K562 (cell line): ENCODE data around the gene GH2. TPM values are rescaled to one million over a fixed set of nuclear protein-coding genes. Genes with fewer than 3 reads are reported as not detected.

Experiments used
- ATAC-seq: fragments of 200-7000 bp; cut with Tn5 transposase; 3 replicates; pipeline ENCODE4 v1.9.1; 2020; ENCODE audit warnings: moderate library complexity
- BruUV-seq: library from RNA; stranded (reverse); fragments of 400-500 nt; replicated peaks from 2 replicates; lab custom pipeline; 2021; lab: Mats Ljungman, UMichigan
- CTCF ChIA-PET: fragments of 300-600 bp; formaldehyde crosslinking; extraction: SDS; loops from one replicate; lab custom pipeline; 2021; ENCODE audit warnings: low intra/inter-chr PET ratio; lab: Yijun Ruan, JAX
- POLR2A ChIA-PET: fragments of 300-600, 350-650 bp; sonication (Branson Sonifier 250); formaldehyde crosslinking; extraction: SDS; loops from one replicate; lab custom pipeline; 2021; ENCODE audit warnings: antibody characterized with exemption, inconsistent platforms; lab: Yijun Ruan, JAX
- DNase-seq, 4 experiments: peaks; one replicate each; pipeline versions ENCODE4 v3.0.0 to v3.0.0-alpha.2; 2011 to 2018; ENCODE audit warnings: low spot score in 3 of 4, mixed read lengths in 3 of 4; ENCODE audit errors: extremely low read depth in 1 of 4
- FAIRE-seq: peaks from 2 replicates; lab custom pipeline; 2011; peaks lifted over from hg19 to GRCh38; lab: Jason Lieb, UNC
- H2AFZ ChIP-seq: 2 replicates; pipeline ENCODE4 v1.6.0; 2011; ENCODE audit warnings: low read depth, low read length, control low read depth, inconsistent platforms
- H3K27ac ChIP-seq: fragments of 200-600 bp; 3 replicates; pipeline ENCODE4 v1.8.0; 2011; ENCODE audit warnings: low read depth, mild to moderate bottlenecking, control low read depth, inconsistent platforms, low read length, moderate library complexity, mixed read lengths; ENCODE audit errors: extremely low read depth
- H3K27me3 ChIP-seq, 2 experiments: fragments of 300-600 bp in 1 of 2; 2 replicates in 1 of 2; 3 replicates in 1 of 2; pipeline versions ENCODE4 v1.6.0 to v1.8.0; 2011; ENCODE audit warnings: inconsistent platforms in 2 of 2, low read length in 2 of 2, mild to moderate bottlenecking in 1 of 2, mixed read lengths in 1 of 2, moderate library complexity in 1 of 2; ENCODE audit not compliant: control insufficient read depth in 2 of 2, insufficient read depth in 2 of 2
- H3K36me3 ChIP-seq: fragments of 300-600 bp; 3 replicates; pipeline ENCODE4 v1.8.0; 2011; ENCODE audit warnings: mild to moderate bottlenecking, low read length, inconsistent platforms; ENCODE audit not compliant: control insufficient read depth, insufficient read depth
- H3K4me1 ChIP-seq, 2 experiments: fragments of 200-600 bp in 1 of 2; replicated peaks in 1 of 2; 2 replicates in 1 of 2; 3 replicates in 1 of 2; pipeline versions ENCODE4 v1.5.1 to v1.8.0; 2011; ENCODE audit warnings: inconsistent platforms in 2 of 2, low read length in 2 of 2, mild to moderate bottlenecking in 1 of 2, mixed read lengths in 1 of 2, moderate library complexity in 1 of 2; ENCODE audit not compliant: control insufficient read depth in 2 of 2, insufficient read depth in 2 of 2
- H3K4me2 ChIP-seq: 2 replicates; pipeline ENCODE4 v1.6.1; 2011; ENCODE audit warnings: low read length, control low read depth, inconsistent platforms, mixed read lengths; ENCODE audit not compliant: insufficient read depth
- H3K4me3 ChIP-seq: fragments of 200-600 bp; sonication (generic), shearing (Covaris generic); 2 replicates; pipeline ENCODE4 v1.5.1; 2016; ENCODE audit warnings: control low read depth, inconsistent platforms
- H3K79me2 ChIP-seq: fragments of 200-600 bp; 3 replicates; pipeline ENCODE4 v1.8.0; 2011; ENCODE audit warnings: low read length, inconsistent platforms; ENCODE audit not compliant: control insufficient read depth, insufficient read depth
- H3K9ac ChIP-seq, 2 experiments: 2 replicates each; pipeline versions ENCODE4 v1.6.0 to v1.6.1; 2011; ENCODE audit warnings: low read depth in 2 of 2, low read length in 2 of 2, control low read depth in 1 of 2, inconsistent platforms in 1 of 2, mild to moderate bottlenecking in 1 of 2, mixed read lengths in 1 of 2; ENCODE audit not compliant: insufficient read depth in 1 of 2
- H3K9me1 ChIP-seq: one replicate; pipeline ENCODE4 v1.6.0; 2011; ENCODE audit warnings: inconsistent platforms, mild to moderate bottlenecking, low read length, moderate library complexity; ENCODE audit not compliant: control insufficient read depth, insufficient read depth
- H3K9me3 ChIP-seq: replicated peaks from 2 replicates; pipeline ENCODE4 v1.5.1; 2011; ENCODE audit warnings: low read depth, low read length, inconsistent platforms; ENCODE audit not compliant: control insufficient read depth, insufficient read depth
- H4K20me1 ChIP-seq: replicated peaks from 2 replicates; pipeline ENCODE4 v1.6.1; 2011; ENCODE audit warnings: low read length, inconsistent platforms, mixed read lengths; ENCODE audit not compliant: control insufficient read depth, insufficient read depth
- CREM ChIP-seq: IDR thresholded peaks from 2 replicates; pipeline ENCODE4 v1.6.1; 2014; ENCODE audit warnings: antibody characterized with exemption, low read depth
- EGR1 ChIP-seq: fragments of 450-650 bp; conservative IDR thresholded peaks from 2 replicates; pipeline ENCODE4 v1.6.1; 2017; ENCODE audit warnings: mild to moderate bottlenecking
- MAZ ChIP-seq, 2 experiments: fragments of 450-650 bp in 1 of 2; sonication (generic) in 1 of 2; formaldehyde crosslinking; IDR thresholded peaks in 1 of 2; conservative IDR thresholded peaks in 1 of 2; 2 replicates each; pipeline versions ENCODE4 v1.4.0 to v1.5.0; 2020; ENCODE audit warnings: mild to moderate bottlenecking in 1 of 2, missing genetic modification reagents in 1 of 2
- MCM7 ChIP-seq, 2 experiments: fragments of 450-650 bp; IDR thresholded peaks; 2 replicates each; pipeline ENCODE4 v1.6.1; 2016 to 2018
- MIER1 ChIP-seq: fragments of 450-650 bp; IDR thresholded peaks from 2 replicates; pipeline ENCODE4 v1.6.1; 2016; ENCODE audit warnings: antibody characterized with exemption, mild to moderate bottlenecking, low read depth
- NRF1 ChIP-seq, 2 experiments: fragments of 450-650 bp; IDR thresholded peaks in 1 of 2; conservative IDR thresholded peaks in 1 of 2; 2 replicates each; pipeline ENCODE4 v1.6.1; 2014; ENCODE audit warnings: mild to moderate bottlenecking in 2 of 2
- PCBP2 ChIP-seq: fragments of 200-400 bp; formaldehyde crosslinking; IDR thresholded peaks from 2 replicates; pipeline ENCODE4 v1.6.1; 2018; ENCODE audit warnings: low read length, low read depth, mild to moderate bottlenecking, moderate library complexity; ENCODE audit not compliant: poor library complexity, severe bottlenecking
- POLR3G ChIP-seq: IDR thresholded peaks from 2 replicates; pipeline ENCODE4 v1.6.1; 2011; ENCODE audit not compliant: insufficient read length, insufficient replicate concordance; ENCODE audit errors: extremely low read depth
- TAL1 ChIP-seq: fragments of 450-650 bp; IDR thresholded peaks from 2 replicates; pipeline ENCODE4 v1.6.1; 2016; ENCODE audit warnings: mild to moderate bottlenecking
- TSC22D4 ChIP-seq: fragments of 450-650 bp; IDR thresholded peaks from 2 replicates; pipeline ENCODE4 v1.6.1; 2016; ENCODE audit warnings: missing genetic modification characterization, missing biosample characterization, control low read depth
- VEZF1 ChIP-seq: fragments of 200-800 bp; sonication (Bioruptor generic); IDR thresholded peaks from 2 replicates; pipeline ENCODE4 v1.6.1; 2017; ENCODE audit warnings: missing genetic modification characterization, missing compliant biosample characterization
- YBX1 ChIP-seq: fragments of 450-650 bp; IDR thresholded peaks from 2 replicates; pipeline ENCODE4 v1.7.1; 2016; ENCODE audit warnings: mild to moderate bottlenecking
- ZNF354B ChIP-seq: fragments of 250-450 bp; sonication (Bioruptor Pico); IDR thresholded peaks from 2 replicates; pipeline ENCODE4 v1.4.0; 2020
- ZNF75A ChIP-seq: fragments of 450-650 bp; formaldehyde crosslinking; IDR thresholded peaks from 2 replicates; pipeline ENCODE4 v1.4.0; 2020; ENCODE audit warnings: mild to moderate bottlenecking
- ZSCAN32 ChIP-seq: fragments of 450-650 bp; formaldehyde crosslinking; IDR thresholded peaks from 2 replicates; pipeline ENCODE4 v1.4.0; 2020; ENCODE audit warnings: mild to moderate bottlenecking, moderate library complexity
- WGBS: fragments of 100-300 bp; shearing (Covaris generic); methylation state at CpG from one replicate; pipeline ENCODE4 v1.1.6; 2016; ENCODE audit warnings: low coverage, mixed read lengths; ENCODE audit not compliant: insufficient coverage; ENCODE audit errors: missing lambda C conversion rate; 5-methylcytosine and 5-hydroxymethylcytosine counted together
- in situ Hi-C: fragments of 300-500 bp; cut with MboI; formaldehyde crosslinking; loops from 4 replicates; pipeline ENCODE4 v1.15.0; 2018; ENCODE audit warnings: inconsistent platforms, mixed read lengths
- intact Hi-C: fragments of 100-400 bp; cut with micrococcal nuclease; formaldehyde crosslinking; loops from 2 replicates; pipeline ENCODE4 v1.14.2; 2022
- polyA plus RNA-seq, 8 experiments: library from polyadenylated mRNA; depleted of rRNA in 4 of 8; stranded (reverse) in 5 of 8; unstranded in 3 of 8; fragments of >200 nt; fragmentation: Nextera tagmentation in 2 of 8; fragmentation: Illumina TruSeq in 1 of 8; extraction: Ambion mirVana in 2 of 8; extraction: Trizol in 1 of 8; gene quantifications; 2 replicates each; pipeline versions ENCODE4 v1.2.1 to v1.2.3, GENCODE V29; 2011 to 2014; ENCODE audit warnings: inconsistent platforms in 1 of 8, missing spikeins in 1 of 8
- total RNA-seq, 7 experiments: library from RNA; depleted of rRNA in 6 of 7; stranded (reverse); fragments of >200 nt in 6 of 7; fragmentation: Illumina TruSeq in 2 of 7; extraction: Trizol in 2 of 7; gene quantifications; 2 replicates each; pipeline versions ENCODE4 v1.2.1 to v1.2.3, GENCODE V29; 2011 to 2021; ENCODE audit warnings: low replicate concordance in 1 of 7
- TF ChIP-seq, protein P1 (sequence below): fragments of 450-650 bp; IDR thresholded peaks from 2 replicates; pipeline ENCODE4 v1.6.1; 2016; ENCODE audit warnings: antibody characterized with exemption

Gene GH2
- total and polyA plus RNA-seq, 9 of the 15 experiments (the other 6 are each of a cell fraction or from before 2014, with no cell fraction given), result not detected

GRCh38 chr17:63930951-63931575 lies 49.3 kb upstream of the GH2 start (continued):
- TF ChIP-seq ZNF354B (CRISPR knock-in tag) (no peak), MAZ (CRISPR knock-in tag; conservative IDR thresholded peaks at IDR 0.05 in 1 of 2, IDR thresholded peaks at IDR 0.05 in 1 of 2) (0 out of 4 replicates have a peak, but pooled peaks of 1 of the 2 experiments have one; percentile 15), NRF1 (conservative IDR thresholded peaks at IDR 0.05 in 1 of 2, IDR thresholded peaks at IDR 0.05 in 1 of 2) (no peak; a peak in 1 of 4 replicates), EGR1 (peak; percentile 30; the same call in 1 of the 2 replicates), ZNF75A (no peak), TSC22D4 (tag) (no peak)

- no TSS peak for BruUV-seq
- no peaks in the 10 kb centered on the region for H3K9me3 ChIP-seq
- TF ChIP-seq MIER1, result no peak
- no peak for TF ChIP-seq VEZF1 (CRISPR knock-in tag)
- TF ChIP-seq MCM7 (IDR thresholded peaks at IDR 0.05), result no peak
- no peak for TF ChIP-seq CREM
- TF ChIP-seq POLR3G, result no peak
- TF ChIP-seq TAL1, result no peak
- no peak for TF ChIP-seq PCBP2
- TF ChIP-seq ZSCAN32 (CRISPR knock-in tag), result no peak
- no peak for TF ChIP-seq YBX1
- TF ChIP-seq, protein P1, sequence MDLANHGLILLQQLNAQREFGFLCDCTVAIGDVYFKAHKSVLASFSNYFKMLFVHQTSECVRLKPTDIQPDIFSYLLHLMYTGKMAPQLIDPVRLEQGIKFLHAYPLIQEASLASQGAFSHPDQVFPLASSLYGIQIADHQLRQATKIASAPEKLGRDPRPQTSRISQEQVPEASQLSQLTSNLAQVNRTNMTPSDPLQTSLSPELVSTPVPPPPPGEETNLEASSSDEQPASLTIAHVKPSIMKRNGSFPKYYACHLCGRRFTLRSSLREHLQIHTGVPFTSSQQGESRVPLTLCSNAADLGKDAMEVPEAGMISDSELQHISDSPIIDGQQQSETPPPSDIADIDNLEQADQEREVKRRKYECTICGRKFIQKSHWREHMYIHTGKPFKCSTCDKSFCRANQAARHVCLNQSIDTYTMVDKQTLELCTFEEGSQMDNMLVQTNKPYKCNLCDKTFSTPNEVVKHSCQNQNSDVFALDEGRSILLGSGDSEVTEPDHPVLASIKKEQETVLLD, result no peak
- no peaks in the 10 kb centered on the region for H4K20me1 ChIP-seq
- no peak overlapping the region for H3K4me3 ChIP-seq
- FAIRE-seq (no peak), ATAC-seq (no peak), DNase-seq (no peak)
- H3K27me3 ChIP-seq, result peaks cover 5 to 19% of the 10 kb centered on the region in 2 experiments; a peak in 3 of 5 replicates
- WGBS, result 42% methylated on average over 24 of the region's 24 CpGs
- ChIA-PET POLR2A (interaction anchor here (0.6 to 2.0 kb wide), 7 partner anchors 10 to 569 kb away, joined by 3 to 6 read pairs (median 4); no protein-coding TSS in a partner anchor), CTCF (no interaction called here)
- no peaks in the 10 kb centered on the region for H3K36me3 ChIP-seq
- H3K9me1 ChIP-seq, result no peaks in the 10 kb centered on the region
- H3K4me1 ChIP-seq, result peaks cover 0 to 33% of the 10 kb centered on the region in 2 experiments; a peak in 2 of 5 replicates
- no peak overlapping the region for H3K4me2 ChIP-seq
- H2AFZ ChIP-seq, result no peak overlapping the region
- intact Hi-C loops, result no loop called here
- H3K27ac ChIP-seq, result no peak overlapping the region
- H3K9ac ChIP-seq, result no peak overlapping the region
- no peaks in the 10 kb centered on the region for H3K79me2 ChIP-seq
- in situ Hi-C loops, result no loop called here
These were observed 48.4 kb upstream of the GH2 start for GRCh38 chr17:63929860-63930766.
